Measurements from ENCODE around the gene IAPP. TPM values are rescaled to one million over a fixed set of nuclear protein-coding genes. Genes with fewer than 3 reads are reported as not detected.

Gene IAPP
- polyA plus RNA-seq, 1 donor (not counting 4 experiments of a cell fraction or from before 2014, with no cell fraction given), result not detected

GRCh38 chr12:21369141-21369980 is 3.3 kb upstream of the IAPP start:
- FAIRE-seq (no peak), DNase-seq (ENCODE audit: low read depth, low spot score) (no peak)
- no peaks in the 10 kb centered on the region for H3K9me1 ChIP-seq (ENCODE audit: control insufficient read depth, extremely low read depth, insufficient read depth, low read length)
- H3K27me3 ChIP-seq (ENCODE audit: control insufficient read depth, extremely low read depth, insufficient read depth, low read length), result no peaks in the 10 kb centered on the region
- H3K79me2 ChIP-seq (ENCODE audit: control insufficient read depth, insufficient read depth, low read length), result no peaks in the 10 kb centered on the region
- H3K4me2 ChIP-seq (ENCODE audit: control insufficient read depth, extremely low read depth, insufficient read depth, low read depth, low read length), result no peak overlapping the region
- dilution Hi-C loops (cut with MboI; ENCODE audit: extremely low pct_ligation_motif_present, low sequenced_read_pairs), result no loop called here
- no peak for TF ChIP-seq CTCF (optimal IDR thresholded peaks at IDR 0.05 in 1 of 3, IDR thresholded peaks at IDR 0.05 in 1 of 3, conservative IDR thresholded peaks at IDR 0.05 in 1 of 3; ENCODE audit: extremely low read depth in 1 of 3, insufficient read depth in 2 of 3, low read length in 3 of 3)
- no peak for TF ChIP-seq EZH2 (IDR thresholded peaks at IDR 0.05; ENCODE audit: low read length)
- no peak overlapping the region for H3K4me3 ChIP-seq (ENCODE audit: control insufficient read depth in 2 of 3, extremely low read depth in 1 of 3, insufficient read depth in 2 of 3, low read depth in 1 of 3, low read length in 3 of 3)
- no peak overlapping the region for H3K9ac ChIP-seq (ENCODE audit: control insufficient read depth, extremely low read depth, insufficient read depth, low read length)
- no peaks in the 10 kb centered on the region for H3K4me1 ChIP-seq (ENCODE audit: control insufficient read depth, extremely low read depth, insufficient read depth, low read length)
- H3K36me3 ChIP-seq (ENCODE audit: control insufficient read depth in 2 of 2, extremely low read depth in 1 of 2, insufficient read depth in 2 of 2, low read length in 2 of 2), result no peaks in the 10 kb centered on the region
- no peaks in the 10 kb centered on the region for H4K20me1 ChIP-seq (ENCODE audit: control insufficient read depth, extremely low read depth, insufficient read depth, low read length)
- no peak overlapping the region for H2AFZ ChIP-seq (ENCODE audit: control insufficient read depth, low read length)
- H3K27ac ChIP-seq (ENCODE audit: control insufficient read depth, insufficient read depth, low read length), result no peak overlapping the region
- no peaks in the 10 kb centered on the region for H3K9me3 ChIP-seq (ENCODE audit: control insufficient read depth, low read depth, low read length)

GRCh38 chr12:21370845-21371449 is 1.8 kb upstream of the IAPP start:
- H3K9me3 ChIP-seq (ENCODE audit: control insufficient read depth, low read depth, low read length), result no peaks in the 10 kb centered on the region
- no peaks in the 10 kb centered on the region for H3K36me3 ChIP-seq (ENCODE audit: control insufficient read depth in 2 of 2, extremely low read depth in 1 of 2, insufficient read depth in 2 of 2, low read length in 2 of 2)
- DNase-seq (ENCODE audit: low read depth, low spot score), result no peak
- no peak overlapping the region for H3K27ac ChIP-seq (ENCODE audit: control insufficient read depth, insufficient read depth, low read length)
- no peaks in the 10 kb centered on the region for H3K4me1 ChIP-seq (ENCODE audit: control insufficient read depth, extremely low read depth, insufficient read depth, low read length)
- dilution Hi-C loops (cut with MboI; ENCODE audit: extremely low pct_ligation_motif_present, low sequenced_read_pairs), result no loop called here
- H3K27me3 ChIP-seq (ENCODE audit: control insufficient read depth, extremely low read depth, insufficient read depth, low read length), result no peaks in the 10 kb centered on the region
- no peaks in the 10 kb centered on the region for H3K9me1 ChIP-seq (ENCODE audit: control insufficient read depth, extremely low read depth, insufficient read depth, low read length)
- TF ChIP-seq EZH2 (IDR thresholded peaks at IDR 0.05; ENCODE audit: low read length), result no peak
- no peak for FAIRE-seq
- no peak overlapping the region for H2AFZ ChIP-seq (ENCODE audit: control insufficient read depth, low read length)
- H4K20me1 ChIP-seq (ENCODE audit: control insufficient read depth, extremely low read depth, insufficient read depth, low read length), result no peaks in the 10 kb centered on the region
- H3K79me2 ChIP-seq (ENCODE audit: control insufficient read depth, insufficient read depth, low read length), result no peaks in the 10 kb centered on the region
- H3K9ac ChIP-seq (ENCODE audit: control insufficient read depth, extremely low read depth, insufficient read depth, low read length), result no peak overlapping the region
- H3K4me3 ChIP-seq (ENCODE audit: control insufficient read depth in 2 of 3, extremely low read depth in 1 of 3, insufficient read depth in 2 of 3, low read depth in 1 of 3, low read length in 3 of 3), result no peak overlapping the region
- H3K4me2 ChIP-seq (ENCODE audit: control insufficient read depth, extremely low read depth, insufficient read depth, low read depth, low read length), result no peak overlapping the region

Measured in keratinocyte (primary cell).